K562 (cell line): ENCODE results near the gene SHC1. TPM values are rescaled to one million over a fixed set of nuclear protein-coding genes. Genes with fewer than 3 reads are reported as not detected.

ENCODE experiments used
- CEBPB ChIP-seq: fragments of 450-650 bp; IDR thresholded peaks from 2 replicates; pipeline ENCODE4 v1.6.1; 2016; ENCODE audit warnings: missing genetic modification characterization, missing compliant biosample characterization
- COPS2 ChIP-seq: fragments of 450-650 bp; conservative IDR thresholded peaks from 2 replicates; pipeline ENCODE4 v1.6.1; 2016; ENCODE audit warnings: mild to moderate bottlenecking, moderate library complexity
- GTF2A2 ChIP-seq: IDR thresholded peaks from 2 replicates; pipeline ENCODE4 v1.6.1; 2016; ENCODE audit warnings: mild to moderate bottlenecking, missing genetic modification characterization, missing compliant biosample characterization
- GTF2E2 ChIP-seq: fragments of 200-800 bp; sonication (Bioruptor generic); IDR thresholded peaks from 2 replicates; pipeline ENCODE4 v1.6.1; 2016; ENCODE audit warnings: missing genetic modification characterization, missing compliant biosample characterization
- HDAC8 ChIP-seq: fragments of 450-650 bp; IDR thresholded peaks from 2 replicates; pipeline ENCODE4 v1.6.1; 2016; ENCODE audit warnings: mild to moderate bottlenecking, missing genetic modification characterization, moderate library complexity, missing compliant biosample characterization
- HMG20A ChIP-seq: fragments of 450-650 bp; formaldehyde crosslinking; conservative IDR thresholded peaks from 2 replicates; pipeline ENCODE4 v1.4.0; 2020; ENCODE audit warnings: mild to moderate bottlenecking, mixed read lengths
- IRF9 ChIP-seq: fragments of 450-650 bp; IDR thresholded peaks from 2 replicates; pipeline ENCODE4 v1.6.1; 2016; ENCODE audit warnings: missing biosample characterization, missing genetic modification characterization
- NFIC ChIP-seq: fragments of 450-650 bp; IDR thresholded peaks from 2 replicates; pipeline ENCODE4 v1.6.1; 2017; ENCODE audit warnings: mild to moderate bottlenecking, inconsistent platforms
- PHTF2 ChIP-seq: fragments of 250-450 bp; sonication (Bioruptor Pico); IDR thresholded peaks from 2 replicates; pipeline ENCODE4 v1.5.0; 2021; ENCODE audit warnings: mild to moderate bottlenecking
- PTBP1 ChIP-seq: fragments of 200-400 bp; formaldehyde crosslinking; IDR thresholded peaks from 2 replicates; pipeline ENCODE4 v1.6.1; 2017; ENCODE audit warnings: low read depth, low read length
- SIX5 ChIP-seq, 2 experiments: IDR thresholded peaks; 2 replicates each; pipeline ENCODE4 v1.6.1; 2011; ENCODE audit warnings: low read length in 2 of 2, borderline replicate concordance in 1 of 2, low read depth in 1 of 2, mild to moderate bottlenecking in 1 of 2, moderate library complexity in 1 of 2; ENCODE audit not compliant: insufficient read depth in 1 of 2
- TGIF2 ChIP-seq: sonication (generic); formaldehyde crosslinking; IDR thresholded peaks from 2 replicates; pipeline ENCODE4 v1.8.1; 2022; ENCODE audit warnings: mild to moderate bottlenecking, missing genetic modification reagents, moderate library complexity
- TSC22D4 ChIP-seq: fragments of 450-650 bp; IDR thresholded peaks from 2 replicates; pipeline ENCODE4 v1.6.1; 2016; ENCODE audit warnings: missing genetic modification characterization, missing biosample characterization, control low read depth
- ZBTB12 ChIP-seq: fragments of 250-450 bp; sonication (Bioruptor Pico); IDR thresholded peaks from 2 replicates; pipeline ENCODE4 v1.4.0; 2020
- ZNF174 ChIP-seq: fragments of 250-450 bp; sonication (Bioruptor Pico); IDR thresholded peaks from 2 replicates; pipeline ENCODE4 v1.4.0; 2020; ENCODE audit warnings: mild to moderate bottlenecking
- ZNF354B ChIP-seq: fragments of 250-450 bp; sonication (Bioruptor Pico); IDR thresholded peaks from 2 replicates; pipeline ENCODE4 v1.4.0; 2020
- ZNF695 ChIP-seq: fragments of 450-650 bp; formaldehyde crosslinking; IDR thresholded peaks from 2 replicates; pipeline ENCODE4 v1.4.0; 2020; ENCODE audit warnings: mild to moderate bottlenecking, moderate library complexity
- ZNF77 ChIP-seq: fragments of 250-450 bp; sonication (Bioruptor Pico); IDR thresholded peaks from 2 replicates; pipeline ENCODE4 v1.5.0; 2020
- ZNF780A ChIP-seq: fragments of 250-450 bp; sonication (Bioruptor Pico); IDR thresholded peaks from 2 replicates; pipeline ENCODE4 v1.5.0; 2021; ENCODE audit warnings: mild to moderate bottlenecking
- polyA plus RNA-seq, 8 experiments: library from polyadenylated mRNA; depleted of rRNA in 4 of 8; stranded (reverse) in 5 of 8; unstranded in 3 of 8; fragments of >200 nt; fragmentation: Nextera tagmentation in 2 of 8; fragmentation: Illumina TruSeq in 1 of 8; extraction: Ambion mirVana in 2 of 8; extraction: Trizol in 1 of 8; gene quantifications; 2 replicates each; pipeline versions ENCODE4 v1.2.1 to v1.2.3, GENCODE V29; 2011 to 2014; ENCODE audit warnings: inconsistent platforms in 1 of 8, missing spikeins in 1 of 8
- total RNA-seq, 7 experiments: library from RNA; depleted of rRNA in 6 of 7; stranded (reverse); fragments of >200 nt in 6 of 7; fragmentation: Illumina TruSeq in 2 of 7; extraction: Trizol in 2 of 7; gene quantifications; 2 replicates each; pipeline versions ENCODE4 v1.2.1 to v1.2.3, GENCODE V29; 2011 to 2021; ENCODE audit warnings: low replicate concordance in 1 of 7
- TF ChIP-seq, protein P1 (sequence below): fragments of 450-650 bp; formaldehyde crosslinking; IDR thresholded peaks from 2 replicates; pipeline ENCODE4 v1.4.0; 2022; ENCODE audit warnings: missing genetic modification characterization
- TF ChIP-seq, protein P2 (sequence below), 2 experiments: fragments of 250-450 bp in 1 of 2; fragments of 450-650 bp in 1 of 2; sonication (Bioruptor Pico) in 1 of 2; IDR thresholded peaks; 2 replicates each; pipeline versions ENCODE4 v1.6.1 to v1.8.0; 2016 to 2021; ENCODE audit warnings: mild to moderate bottlenecking in 2 of 2, moderate library complexity in 2 of 2, missing compliant biosample characterization in 1 of 2, missing genetic modification characterization in 1 of 2
- TF ChIP-seq, protein P3 (sequence below): fragments of 250-450 bp; sonication (Bioruptor Pico); IDR thresholded peaks from 2 replicates; pipeline ENCODE4 v1.4.0; 2020; ENCODE audit warnings: mild to moderate bottlenecking, moderate library complexity, borderline replicate concordance

The SHC1 gene
- total and polyA plus RNA-seq, 9 of the 15 experiments (the other 6 are each of a cell fraction or from before 2014, with no cell fraction given): 4.1 to 113 (median 51.9) TPM

DNA sequence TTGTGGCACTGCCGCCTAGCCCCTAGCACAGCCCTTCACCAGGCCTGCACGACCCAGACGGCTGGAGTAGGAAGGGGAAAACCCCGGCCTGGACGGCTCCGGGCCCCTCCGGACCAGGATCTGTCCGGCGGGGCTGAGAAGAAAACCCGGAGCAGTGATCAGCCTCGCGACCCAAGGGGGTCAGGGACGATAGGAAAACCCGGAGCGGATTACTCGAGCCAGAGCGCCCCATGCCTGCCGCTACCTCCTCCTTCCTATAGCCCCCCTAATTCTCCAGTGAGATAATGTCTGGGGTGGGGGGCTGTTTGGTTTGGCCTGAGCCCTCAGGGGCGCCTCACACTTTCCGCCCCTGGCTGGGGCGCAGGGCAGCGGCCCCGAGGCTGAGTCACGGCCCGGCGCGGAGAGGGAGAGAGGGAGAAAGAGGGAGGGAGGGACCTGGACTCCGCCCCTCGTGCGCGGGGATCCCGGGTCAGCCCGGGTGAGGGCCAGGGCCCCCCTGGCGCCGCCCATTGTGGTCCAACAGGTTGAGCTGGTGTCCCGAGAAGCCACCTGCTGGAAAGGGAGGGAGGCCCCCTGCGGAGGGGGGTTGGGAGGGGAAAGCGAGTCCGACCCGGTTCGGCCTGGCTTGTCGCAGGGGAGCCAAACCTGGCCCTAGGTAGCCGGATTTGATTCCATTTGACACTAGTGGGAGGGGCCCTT lies 30.3 kb upstream of the SHC1 start (continued):
- TF ChIP-seq IRF9 (tag) (peak; percentile 27; the same call in 1 of the 2 replicates), ZNF77 (CRISPR knock-in tag) (no peak), SIX5 (IDR thresholded peaks at IDR 0.05; ENCODE audit: borderline replicate concordance in 1 of 2, insufficient read depth in 1 of 2, low read depth in 1 of 2, low read length in 2 of 2) (no peak), ZBTB12 (no peak), TSC22D4 (no peak), ZNF695 (CRISPR knock-in tag) (no peak), CEBPB (tag) (no peak), ZNF354B (CRISPR knock-in tag) (no peak), HMG20A (CRISPR knock-in tag) (no peak), TGIF2 (CRISPR knock-in tag) (no peak), GTF2A2 (tag) (peak; percentile 58; the same call in 1 of the 2 replicates), HDAC8 (tag) (0 out of 2 replicates have a peak, but pooled peaks have one; percentile 52), NFIC (peak; percentile 60; the same call in 1 of the 2 replicates), GTF2E2 (tag) (no peak), ZNF174 (CRISPR knock-in tag) (no peak), PHTF2 (CRISPR knock-in tag) (no peak), COPS2 (no peak), ZNF780A (no peak), PTBP1 (0 out of 2 replicates have a peak, but pooled peaks have one; percentile 44)
- TF ChIP-seq, protein P1, sequence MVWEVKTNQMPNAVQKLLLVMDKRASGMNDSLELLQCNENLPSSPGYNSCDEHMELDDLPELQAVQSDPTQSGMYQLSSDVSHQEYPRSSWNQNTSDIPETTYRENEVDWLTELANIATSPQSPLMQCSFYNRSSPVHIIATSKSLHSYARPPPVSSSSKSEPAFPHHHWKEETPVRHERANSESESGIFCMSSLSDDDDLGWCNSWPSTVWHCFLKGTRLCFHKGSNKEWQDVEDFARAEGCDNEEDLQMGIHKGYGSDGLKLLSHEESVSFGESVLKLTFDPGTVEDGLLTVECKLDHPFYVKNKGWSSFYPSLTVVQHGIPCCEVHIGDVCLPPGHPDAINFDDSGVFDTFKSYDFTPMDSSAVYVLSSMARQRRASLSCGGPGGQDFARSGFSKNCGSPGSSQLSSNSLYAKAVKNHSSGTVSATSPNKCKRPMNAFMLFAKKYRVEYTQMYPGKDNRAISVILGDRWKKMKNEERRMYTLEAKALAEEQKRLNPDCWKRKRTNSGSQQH (CRISPR knock-in tag): peak; percentile 11; the same call in 1 of the 2 replicates
- TF ChIP-seq, protein P2, sequence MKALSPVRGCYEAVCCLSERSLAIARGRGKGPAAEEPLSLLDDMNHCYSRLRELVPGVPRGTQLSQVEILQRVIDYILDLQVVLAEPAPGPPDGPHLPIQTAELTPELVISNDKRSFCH (CRISPR knock-in tag; IDR thresholded peaks at IDR 0.05): peak; percentile 21; the same call in 1 of the 2 replicates
- TF ChIP-seq, protein P2 (tag; IDR thresholded peaks at IDR 0.05): peak; percentile 72; the same call in 1 of the 2 replicates
- TF ChIP-seq, protein P3, sequence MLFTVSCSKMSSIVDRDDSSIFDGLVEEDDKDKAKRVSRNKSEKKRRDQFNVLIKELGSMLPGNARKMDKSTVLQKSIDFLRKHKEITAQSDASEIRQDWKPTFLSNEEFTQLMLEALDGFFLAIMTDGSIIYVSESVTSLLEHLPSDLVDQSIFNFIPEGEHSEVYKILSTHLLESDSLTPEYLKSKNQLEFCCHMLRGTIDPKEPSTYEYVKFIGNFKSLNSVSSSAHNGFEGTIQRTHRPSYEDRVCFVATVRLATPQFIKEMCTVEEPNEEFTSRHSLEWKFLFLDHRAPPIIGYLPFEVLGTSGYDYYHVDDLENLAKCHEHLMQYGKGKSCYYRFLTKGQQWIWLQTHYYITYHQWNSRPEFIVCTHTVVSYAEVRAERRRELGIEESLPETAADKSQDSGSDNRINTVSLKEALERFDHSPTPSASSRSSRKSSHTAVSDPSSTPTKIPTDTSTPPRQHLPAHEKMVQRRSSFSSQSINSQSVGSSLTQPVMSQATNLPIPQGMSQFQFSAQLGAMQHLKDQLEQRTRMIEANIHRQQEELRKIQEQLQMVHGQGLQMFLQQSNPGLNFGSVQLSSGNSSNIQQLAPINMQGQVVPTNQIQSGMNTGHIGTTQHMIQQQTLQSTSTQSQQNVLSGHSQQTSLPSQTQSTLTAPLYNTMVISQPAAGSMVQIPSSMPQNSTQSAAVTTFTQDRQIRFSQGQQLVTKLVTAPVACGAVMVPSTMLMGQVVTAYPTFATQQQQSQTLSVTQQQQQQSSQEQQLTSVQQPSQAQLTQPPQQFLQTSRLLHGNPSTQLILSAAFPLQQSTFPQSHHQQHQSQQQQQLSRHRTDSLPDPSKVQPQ (CRISPR knock-in tag): no peak
